NCI-H2196 (cell line): ENCODE results near the gene ZNF491.
A peak's percentile ranks its signal among the peaks of the same experiment; 100 is the strongest.
"Not testable (repeated sequence)": the region's sequence is repeated elsewhere in the genome, so short reads cannot be mapped to it uniquely, and the experiment has no call there.

ENCODE experiments used
- DNase-seq: peaks from one replicate; lab custom pipeline; 2025; ENCODE audit not compliant: unreplicated experiment; lab: John Stamatoyannopoulos, UW

ZNF491 gene

DNA sequence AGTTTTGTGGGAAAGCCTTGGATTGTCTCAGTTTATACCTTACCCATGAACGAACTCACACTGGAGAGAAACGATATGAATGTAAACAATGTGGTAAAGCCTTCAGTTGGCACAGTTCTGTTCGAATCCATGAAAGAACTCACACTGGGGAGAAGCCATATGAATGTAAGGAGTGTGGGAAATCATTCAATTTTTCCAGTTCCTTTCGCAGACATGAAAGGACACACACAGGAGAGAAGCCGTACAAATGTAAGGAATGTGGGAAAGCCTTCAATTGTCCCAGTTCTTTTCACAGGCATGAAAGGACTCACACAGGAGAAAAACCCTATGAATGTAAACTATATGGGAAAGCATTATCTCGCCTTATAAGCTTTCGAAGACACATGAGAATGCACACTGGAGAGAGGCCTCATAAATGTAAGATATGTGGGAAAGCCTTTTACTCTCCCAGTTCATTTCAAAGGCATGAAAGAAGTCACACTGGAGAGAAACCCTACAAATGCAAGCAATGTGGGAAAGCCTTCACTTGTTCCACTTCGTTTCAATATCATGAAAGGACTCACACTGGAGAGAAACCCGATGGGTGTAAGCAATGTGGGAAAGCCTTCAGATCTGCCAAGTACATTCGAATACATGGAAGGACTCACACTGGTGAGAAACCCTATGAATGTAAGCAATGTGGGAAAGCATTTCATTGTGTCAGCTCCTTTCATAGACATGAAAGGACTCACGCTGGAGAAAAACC is 8.2 kb downstream of the ZNF491 start:
- no peak for DNase-seq

DNA sequence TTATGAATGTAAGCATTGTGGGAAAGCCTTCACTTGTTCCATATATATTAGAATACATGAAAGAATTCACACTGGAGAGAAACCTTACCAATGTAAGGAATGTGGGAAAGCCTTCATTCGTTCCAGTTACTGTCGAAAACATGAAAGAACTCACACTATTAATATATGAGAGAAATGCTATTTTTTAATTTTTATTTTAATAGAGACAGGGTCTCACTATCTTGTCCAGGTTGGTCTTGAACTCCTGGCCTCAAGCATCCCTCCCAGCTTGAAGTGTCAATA is 8.7 kb downstream of the ZNF491 start:
- DNase-seq: no peak

DNA sequence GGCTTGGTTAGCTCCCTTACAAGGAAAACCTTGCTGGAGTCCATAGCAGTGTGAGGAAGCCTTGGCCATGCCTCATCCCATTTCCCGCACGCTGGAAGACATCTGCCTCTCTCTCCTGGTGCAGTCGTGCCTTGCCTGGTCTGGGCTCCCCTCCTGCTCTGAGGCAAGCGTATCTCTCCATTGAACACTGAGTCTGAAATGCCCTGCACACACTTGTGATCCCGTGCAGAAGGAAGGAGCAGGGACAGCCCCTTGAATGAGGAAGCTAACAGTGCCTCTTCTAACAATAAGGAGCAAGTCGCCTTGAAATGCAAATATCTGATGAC is 15.3 kb downstream of the ZNF491 start:
- DNase-seq: no peak

DNA sequence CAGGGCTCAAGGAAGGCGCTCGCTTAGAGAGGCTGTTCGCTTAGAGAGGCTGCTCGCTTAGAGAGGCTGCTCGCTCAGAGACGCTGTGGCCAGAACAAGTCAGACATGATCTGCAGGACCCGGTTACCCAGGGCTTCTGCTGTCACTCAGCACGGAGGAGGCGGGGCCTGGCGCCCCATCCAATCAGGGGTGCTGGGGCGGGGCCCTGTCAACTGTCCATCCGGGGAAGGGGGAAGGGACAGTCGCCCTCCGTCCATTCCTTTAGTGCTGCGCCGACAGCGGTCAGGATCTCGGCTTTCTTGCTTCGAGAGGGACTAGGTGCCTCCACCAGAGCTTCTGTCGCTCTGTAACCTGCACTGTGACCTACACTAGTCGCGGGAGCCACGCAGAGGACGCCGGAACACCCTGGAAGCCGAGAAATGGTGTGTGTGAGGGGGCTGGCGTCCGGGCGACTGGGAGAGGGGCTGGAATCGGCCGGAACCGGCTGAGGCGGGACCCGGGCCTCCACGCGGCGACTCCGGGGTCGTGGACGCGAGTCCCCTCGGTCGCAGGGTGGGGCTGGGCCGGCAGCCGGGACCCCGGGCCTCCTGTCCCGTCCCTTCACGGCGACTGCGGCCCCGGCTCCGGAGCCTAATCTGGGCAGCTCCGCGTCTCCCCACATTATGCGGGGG is 15.8 kb downstream of the ZNF491 start, which contains the start of gene ZNF440:
Gene ZNF440, plus strand, starts transcription at position 245 of the 671 bp plus-strand sequence. Its CDS starts 175 bp downstream, at position 420.
- DNase-seq: peak; percentile 95

DNA sequence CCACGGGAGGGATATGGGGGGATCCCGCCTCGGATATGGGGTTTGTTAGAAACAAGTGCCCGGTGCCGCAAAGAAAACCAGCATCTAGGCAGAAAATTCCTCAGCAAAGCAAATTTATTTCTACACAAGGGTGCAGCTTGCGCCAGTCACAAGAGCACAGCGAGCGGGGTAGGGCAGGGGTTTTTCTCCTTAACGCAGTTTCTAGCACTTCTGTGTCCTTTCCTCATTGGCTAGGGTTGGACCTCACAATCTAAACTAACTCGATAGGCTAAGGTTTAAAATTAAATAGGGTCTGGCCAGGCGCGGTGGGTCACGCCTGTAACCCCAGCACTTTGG is 16.3 kb downstream of the ZNF491 start:
- DNase-seq: no peak

DNA sequence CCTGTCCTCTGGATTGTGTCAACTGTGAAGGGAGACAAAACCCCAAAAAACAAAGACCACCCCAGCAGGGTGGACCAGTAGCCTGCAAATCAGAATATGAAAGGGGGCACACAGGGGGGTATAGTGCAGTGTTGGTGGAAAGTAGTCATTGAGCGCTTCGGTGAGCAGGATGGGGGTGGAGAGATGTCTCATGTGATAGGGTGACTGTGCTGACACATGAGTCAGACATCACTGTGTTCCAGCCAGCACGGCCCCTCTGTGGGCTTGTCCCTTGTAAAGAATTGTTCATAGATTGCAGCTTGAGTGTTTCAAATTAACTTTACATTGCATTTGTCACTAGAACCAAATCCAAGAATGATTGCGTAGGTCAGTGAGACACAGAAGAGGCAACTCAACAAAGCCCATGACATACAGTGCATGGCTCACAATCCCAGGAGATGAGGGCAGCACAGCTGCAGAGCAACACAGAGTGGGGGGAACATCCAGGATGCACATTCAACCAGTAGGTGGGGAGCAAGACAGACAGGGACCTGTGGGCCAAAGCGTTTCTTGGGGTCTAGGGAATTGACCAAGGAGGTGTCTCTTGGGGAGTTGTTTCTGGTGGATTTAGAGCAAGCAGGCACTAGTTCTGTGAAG is 23.3 kb downstream of the ZNF491 start:
- no peak for DNase-seq

DNA sequence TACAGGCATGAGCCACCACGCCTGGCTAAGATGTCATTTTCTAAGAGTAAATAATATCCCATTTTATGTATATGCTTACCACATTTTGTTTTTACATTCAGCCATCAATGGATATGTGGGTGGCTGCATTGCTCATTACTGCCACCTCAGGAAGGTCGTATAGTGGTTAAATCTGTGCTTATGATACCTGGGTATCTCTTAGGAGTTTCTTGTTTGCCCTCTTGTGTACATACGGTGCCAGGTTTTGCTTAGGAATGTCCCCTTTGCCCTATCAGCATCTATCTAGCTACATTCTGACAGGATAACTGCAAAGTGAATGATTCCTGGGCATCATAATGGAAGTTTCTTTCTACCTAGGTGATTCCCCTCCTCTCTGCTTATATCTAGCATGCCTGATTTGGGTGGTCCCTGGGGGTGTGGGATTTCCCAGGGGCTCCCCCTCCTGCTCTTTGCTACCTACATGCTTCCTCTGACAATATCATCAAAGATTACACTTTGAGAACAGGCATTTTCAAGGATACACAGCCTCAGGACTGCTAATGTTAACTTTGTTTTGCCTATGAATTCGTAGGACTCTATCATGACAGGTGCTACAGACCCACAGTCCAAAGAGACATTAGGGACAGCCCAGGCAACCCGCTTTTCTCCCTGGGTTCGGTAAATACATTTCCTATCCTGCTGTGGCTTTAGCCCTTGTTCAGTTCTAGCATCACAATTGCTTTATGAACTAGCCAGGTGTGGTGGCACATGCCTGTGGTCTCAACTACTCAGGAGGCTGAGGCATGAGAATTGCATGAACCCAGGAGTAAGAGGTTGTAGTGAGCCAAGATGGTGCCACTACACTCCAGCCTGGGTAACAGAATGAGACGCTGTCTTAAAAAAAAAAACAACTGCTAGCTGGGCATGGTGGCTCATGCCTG is 30.9 kb downstream of the ZNF491 start:
- not testable (repeated sequence) for DNase-seq

DNA sequence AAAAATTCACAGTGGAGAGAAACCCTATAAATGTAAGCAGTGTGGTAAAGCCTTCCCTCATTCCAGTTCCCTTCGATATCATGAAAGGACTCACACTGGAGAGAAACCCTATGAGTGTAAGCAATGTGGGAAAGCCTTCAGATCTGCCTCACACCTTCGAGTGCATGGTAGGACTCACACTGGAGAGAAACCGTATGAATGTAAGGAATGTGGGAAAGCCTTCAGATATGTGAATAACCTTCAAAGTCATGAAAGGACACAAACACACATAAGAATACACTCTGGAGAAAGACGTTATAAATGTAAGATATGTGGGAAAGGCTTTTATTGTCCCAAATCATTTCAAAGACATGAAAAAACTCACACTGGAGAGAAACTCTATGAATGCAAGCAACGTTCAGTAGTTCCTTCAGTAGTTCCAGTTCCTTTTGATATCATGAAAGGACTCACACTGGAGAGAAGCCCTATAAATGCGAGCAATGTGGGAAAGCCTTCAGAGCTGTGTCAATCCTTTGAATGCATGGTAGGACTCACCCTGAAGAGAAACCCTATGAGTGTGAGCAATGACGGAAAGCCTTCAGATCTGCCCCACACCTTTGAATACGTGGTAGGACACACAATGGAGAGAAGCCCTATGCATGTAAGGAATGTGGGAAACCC is 34.1 kb downstream of the ZNF491 start:
- DNase-seq: no peak

DNA sequence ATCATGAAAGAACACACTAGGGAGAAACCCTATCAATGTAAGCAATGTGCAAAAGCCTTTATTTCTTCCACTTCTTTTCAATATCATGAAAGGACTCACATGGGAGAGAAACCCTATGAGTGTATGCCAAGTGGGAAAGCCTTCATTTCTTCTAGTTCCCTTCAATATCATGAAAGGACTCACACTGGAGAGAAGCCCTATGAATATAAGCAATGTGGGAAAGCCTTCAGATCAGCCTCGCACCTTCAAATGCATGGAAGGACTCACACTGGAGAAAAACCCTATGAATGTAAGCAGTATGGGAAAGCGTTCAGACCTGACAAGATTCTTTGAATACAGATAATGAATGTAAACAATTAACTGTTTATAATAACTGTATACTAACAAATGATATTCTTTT is 35.2 kb downstream of the ZNF491 start:
- DNase-seq: no peak

DNA sequence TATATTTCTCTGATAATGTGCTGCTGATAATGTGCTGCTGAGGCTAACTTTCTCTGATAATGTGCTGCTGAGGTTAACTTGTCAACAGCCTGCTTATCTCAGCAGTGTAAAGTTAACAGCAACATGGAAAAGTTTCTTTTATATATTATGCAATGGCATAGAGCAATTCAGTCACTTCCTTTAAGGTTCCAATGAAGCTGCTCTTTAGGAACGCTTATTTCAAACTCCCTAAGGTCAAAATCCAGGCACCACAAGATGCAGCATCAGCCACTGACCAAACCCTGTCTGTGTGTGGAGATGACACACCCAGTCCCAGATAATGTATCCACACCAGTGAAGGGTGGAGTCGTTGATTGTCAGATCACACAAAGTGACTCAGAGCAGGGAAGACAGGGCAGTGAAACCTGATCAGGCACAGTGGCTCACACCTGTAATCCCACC is 37.3 kb downstream of the ZNF491 start:
- DNase-seq: not testable (repeated sequence)

DNA sequence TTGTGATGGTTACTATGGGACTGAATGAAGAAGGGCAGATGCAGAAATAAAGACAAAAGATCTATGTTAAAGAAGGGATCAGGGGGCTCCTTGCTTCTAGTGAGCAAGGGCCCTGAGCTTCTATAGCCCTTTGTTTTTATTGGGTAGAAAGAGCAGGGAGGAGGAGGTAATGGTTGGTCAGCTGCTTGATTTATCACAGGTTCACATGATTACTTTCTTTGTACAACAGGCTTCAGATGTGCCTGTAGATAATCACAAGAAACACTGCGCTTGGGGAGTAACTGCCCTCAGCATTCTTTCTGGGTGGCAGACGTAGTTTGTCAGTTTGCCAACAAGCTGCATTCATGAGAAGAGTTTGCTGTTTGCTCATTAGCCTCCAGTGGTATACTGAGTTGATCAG is 45.4 kb downstream of the ZNF491 start:
- no peak for DNase-seq

DNA sequence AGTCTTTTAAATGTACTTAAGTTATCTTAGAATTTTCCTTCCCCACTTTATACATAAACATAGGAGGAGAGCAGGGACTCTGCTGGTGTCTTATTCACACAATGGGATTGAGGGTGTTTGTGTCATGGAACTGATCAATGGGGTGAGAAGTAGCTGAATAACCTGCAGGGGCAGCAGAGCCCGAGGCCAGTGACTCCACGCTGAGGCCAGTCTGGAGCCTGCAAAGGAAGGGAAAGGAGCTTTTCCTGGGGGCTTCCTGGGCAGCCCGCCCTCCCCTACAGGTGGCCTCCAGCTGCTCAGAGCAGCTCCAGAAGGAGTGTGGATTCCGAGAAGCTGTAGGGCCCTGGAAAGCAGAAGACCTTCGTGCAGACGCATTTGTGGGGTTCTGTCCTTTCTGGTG is 49.3 kb downstream of the ZNF491 start:
- DNase-seq: not testable (repeated sequence)

DNA sequence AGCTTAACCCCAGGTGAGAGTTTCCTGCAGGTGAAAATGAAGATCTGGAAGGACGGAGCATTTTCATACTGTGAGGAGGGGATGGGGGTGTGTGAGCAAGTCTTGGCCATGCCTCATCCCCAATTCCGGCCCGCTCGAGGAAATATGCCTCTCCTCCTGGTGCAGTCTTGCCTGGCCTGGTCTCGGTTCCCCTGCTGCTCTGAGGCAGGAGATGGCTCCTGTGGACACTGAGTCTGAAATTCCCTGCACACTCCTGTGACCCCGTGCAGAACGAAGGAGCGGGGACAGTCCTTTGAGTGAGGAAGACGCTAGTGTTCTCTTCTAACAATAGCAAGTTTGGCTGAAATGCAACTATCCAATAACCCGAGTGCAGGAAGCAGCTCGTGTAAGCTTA is 49.9 kb downstream of the ZNF491 start:
- DNase-seq: no peak

DNA sequence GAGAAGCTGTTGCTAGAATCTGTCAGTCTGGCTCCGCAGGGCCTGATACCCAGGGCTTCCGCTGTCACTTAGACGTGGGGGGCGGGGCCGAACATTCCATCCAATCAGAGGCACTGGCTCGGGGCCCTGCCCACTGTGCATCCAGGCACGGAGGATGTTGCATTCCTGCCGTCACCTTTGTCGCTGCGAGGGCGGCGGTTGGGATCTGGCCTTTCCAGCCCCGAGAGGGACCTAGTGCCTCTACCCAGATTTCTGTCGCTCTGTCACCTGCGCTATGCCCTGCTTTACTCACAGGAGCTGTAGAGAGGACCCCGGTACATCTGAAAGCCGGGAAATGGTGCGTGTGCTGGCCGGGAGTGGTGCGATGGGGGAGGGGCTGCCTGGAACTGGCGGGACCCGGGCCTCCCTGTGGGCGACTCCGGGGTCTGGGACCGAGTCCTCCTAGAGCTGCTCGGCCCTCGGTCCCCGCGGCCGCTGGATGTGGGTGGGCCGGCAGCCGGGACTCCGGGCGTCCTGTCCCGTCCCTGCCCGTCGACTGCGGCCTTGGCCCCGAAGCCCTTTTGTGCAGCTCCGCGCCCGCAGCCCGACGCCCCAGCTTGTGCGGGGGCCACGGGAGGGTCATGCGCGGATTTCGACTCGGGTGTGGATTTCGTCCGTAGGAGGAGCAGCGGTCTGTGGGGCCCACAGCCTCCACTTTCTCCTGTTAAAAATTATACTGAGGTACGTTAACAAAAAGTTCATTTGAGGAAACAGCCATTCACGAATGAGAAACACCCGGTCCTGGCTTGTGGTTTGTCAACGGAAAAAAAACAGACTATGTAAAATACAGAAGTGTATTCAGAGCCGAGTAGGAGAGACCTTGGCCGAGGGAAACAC is 50.5 kb downstream of the ZNF491 start, which contains the start of gene ZNF439:
Gene ZNF439, plus strand, starts transcription at position 133 of the 876 bp plus-strand sequence. Its CDS starts 142 bp downstream, at position 275.
- DNase-seq: peak; percentile 79

DNA sequence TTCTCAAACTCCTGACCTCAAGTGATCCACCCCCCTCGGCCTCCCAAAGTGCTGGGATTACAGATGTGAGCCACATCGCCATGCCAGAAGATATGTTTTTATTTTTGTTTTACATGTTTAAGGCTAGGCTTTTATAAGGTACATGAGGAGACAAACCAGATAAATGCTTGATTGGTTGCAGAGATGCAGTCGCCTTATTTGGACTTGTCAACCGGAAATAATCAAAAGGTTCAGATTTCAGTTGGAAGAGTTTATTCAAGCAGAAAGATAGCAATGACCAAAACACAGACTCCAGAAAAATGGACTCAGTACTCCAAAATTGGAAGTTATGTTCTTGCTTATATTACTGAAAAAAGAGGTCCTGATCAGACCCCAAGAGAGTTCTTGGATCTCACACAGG is 52.0 kb downstream of the ZNF491 start:
- DNase-seq: not testable (repeated sequence)

DNA sequence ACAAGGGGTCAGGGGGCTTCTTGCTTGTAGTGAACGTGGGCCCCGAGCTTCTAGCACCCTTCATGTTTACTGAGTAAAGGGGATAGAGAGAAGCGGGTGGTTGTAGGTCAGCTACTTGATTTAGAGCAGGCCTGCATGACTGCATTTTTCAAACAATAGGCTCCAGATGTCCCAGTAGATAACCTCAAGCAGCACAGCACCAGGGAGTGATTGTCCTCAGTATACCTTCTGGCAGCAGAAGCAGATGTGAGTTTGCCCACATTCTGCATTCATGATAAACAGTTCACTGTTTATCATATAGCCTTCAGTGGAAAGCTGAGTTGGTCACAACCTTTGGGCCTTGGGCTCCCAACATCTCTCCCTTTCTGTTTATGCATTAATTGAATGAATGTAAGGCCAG is 55.0 kb downstream of the ZNF491 start:
- no peak for DNase-seq

DNA sequence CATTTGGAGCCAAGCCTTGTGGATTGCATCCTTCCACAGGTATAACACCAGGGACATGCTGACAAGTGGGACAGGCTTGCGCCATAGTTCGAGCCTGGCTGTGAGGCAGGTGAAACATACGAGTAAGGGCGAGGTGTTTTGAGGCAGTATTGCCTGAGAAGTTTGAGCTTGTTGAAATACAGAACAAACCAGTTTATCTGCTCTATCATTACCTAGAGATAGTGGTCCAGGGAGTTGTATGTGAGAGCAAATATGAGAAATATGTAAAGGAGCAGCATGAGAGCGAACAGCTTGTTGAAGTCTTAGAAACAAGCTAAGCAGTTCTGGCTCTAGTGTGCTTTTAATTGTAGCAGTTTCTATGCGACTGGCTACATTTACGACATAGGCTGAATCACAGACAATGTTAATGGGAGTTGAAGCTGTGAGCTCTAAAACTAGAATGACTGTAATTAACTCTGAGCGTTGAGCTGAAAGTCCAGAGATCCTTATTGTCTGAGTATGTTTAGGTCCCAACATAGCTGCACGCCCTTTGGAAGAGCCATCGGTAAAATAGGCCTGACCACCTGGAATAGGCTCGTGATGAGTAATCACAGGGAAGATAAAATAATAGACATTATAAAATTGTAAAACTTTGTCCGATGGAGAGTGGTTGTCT is 58.4 kb downstream of the ZNF491 start:
- no peak for DNase-seq
